HG03025 (cell line): ENCODE data around the gene CDKL5.
"Not testable (repeated sequence)": the region's sequence is repeated elsewhere in the genome, so short reads cannot be mapped to it uniquely, and the experiment has no call there.

ENCODE experiments used
- ATAC-seq: cut with Tn5 transposase; IDR thresholded peaks from one replicate; pipeline ENCODE4 v1.9.1; 2021; ENCODE audit warnings: mild to moderate bottlenecking, moderate library complexity; ENCODE audit not compliant: unreplicated experiment, low FRiP score

The CDKL5 gene

GRCh38 chrX:18566748-18567147 is 141.3 kb downstream of the CDKL5 start:
- no peak for ATAC-seq

- no peak for ATAC-seq
These were observed 148.1 kb downstream of the CDKL5 start for GRCh38 chrX:18573556-18573955.

GRCh38 chrX:18574591-18574990 is 149.2 kb downstream of the CDKL5 start:
- ATAC-seq = no peak

GRCh38 chrX:18575744-18576143 is 150.3 kb downstream of the CDKL5 start:
- no peak for ATAC-seq

- ATAC-seq = no peak
These were observed 152.0 kb downstream of the CDKL5 start for GRCh38 chrX:18577400-18577799.

- no peak for ATAC-seq
These were observed 153.1 kb downstream of the CDKL5 start for GRCh38 chrX:18578546-18578945.

GRCh38 chrX:18579495-18579894 is 154.1 kb downstream of the CDKL5 start:
- ATAC-seq = no peak

- no peak for ATAC-seq
These were observed 157.6 kb downstream of the CDKL5 start for GRCh38 chrX:18582910-18583493.

- ATAC-seq = not testable (repeated sequence)
These were observed 163.9 kb downstream of the CDKL5 start for GRCh38 chrX:18589292-18589691.

GRCh38 chrX:18591834-18592233 is 166.4 kb downstream of the CDKL5 start:
- ATAC-seq = no peak

GRCh38 chrX:18594079-18594478 is 168.7 kb downstream of the CDKL5 start:
- ATAC-seq = no peak

- no peak for ATAC-seq
These were observed 170.7 kb downstream of the CDKL5 start for GRCh38 chrX:18596096-18596495.

GRCh38 chrX:18598413-18598812 is 173.0 kb downstream of the CDKL5 start:
- ATAC-seq = no peak

- ATAC-seq = no peak
These were observed 182.6 kb downstream of the CDKL5 start for GRCh38 chrX:18607966-18608365.

- ATAC-seq = no peak
These were observed 188.7 kb downstream of the CDKL5 start for GRCh38 chrX:18613930-18614639.

- no peak for ATAC-seq
These were observed 191.4 kb downstream of the CDKL5 start for GRCh38 chrX:18616688-18617406.

- ATAC-seq = no peak
These were observed 192.0 kb downstream of the CDKL5 start for GRCh38 chrX:18617407-18617750.

GRCh38 chrX:18619288-18619687 is 193.9 kb downstream of the CDKL5 start:
- no peak for ATAC-seq

- no peak for ATAC-seq
These were observed 194.9 kb downstream of the CDKL5 start for GRCh38 chrX:18620349-18620748.

- no peak for ATAC-seq
These were observed 199.2 kb downstream of the CDKL5 start for GRCh38 chrX:18624599-18624998.

- no peak for ATAC-seq
These were observed 205.5 kb downstream of the CDKL5 start for GRCh38 chrX:18630934-18631333.

- no peak for ATAC-seq
These were observed 213.0 kb downstream of the CDKL5 start for GRCh38 chrX:18638398-18638797.
